NCI-H345 treated with DMSO at 0.1 percent for 48 hours (cell line): ENCODE results near the gene GRM4.
"Not testable (repeated sequence)": the region's sequence is repeated elsewhere in the genome, so short reads cannot be mapped to it uniquely, and the experiment has no call there.

Source experiments
- DNase-seq: peaks from one replicate; lab custom pipeline; 2025; ENCODE audit not compliant: unreplicated experiment; lab: John Stamatoyannopoulos, UW

The GRM4 gene

GRCh38 chr6:34047913-34048867 is 97.7 kb downstream of the GRM4 start:
- DNase-seq, result no peak

DNA sequence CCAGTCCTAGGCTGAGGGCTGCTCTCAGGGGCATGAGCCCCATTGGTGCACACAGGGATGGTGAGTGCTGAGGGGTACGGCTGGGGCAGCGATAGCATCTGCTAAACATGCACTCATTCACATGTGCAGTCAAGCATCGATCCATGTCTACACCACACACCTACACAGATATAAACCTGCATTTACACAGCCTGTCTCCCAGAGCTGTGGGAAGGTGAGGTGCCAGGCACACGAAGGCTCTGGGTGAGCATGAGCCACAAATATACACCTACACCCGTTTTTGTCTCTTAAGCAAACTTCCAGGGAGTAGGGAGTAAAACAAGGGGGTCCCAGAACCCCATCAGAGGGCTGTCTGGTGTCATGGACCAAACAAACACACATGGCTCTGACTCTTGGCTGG is 99.3 kb downstream of the GRM4 start:
- no peak for DNase-seq

GRCh38 chr6:34045771-34046170 is 100.1 kb downstream of the GRM4 start:
- no peak for DNase-seq

- DNase-seq, result no peak
Measured at GRCh38 chr6:34044945-34045595, 100.8 kb downstream of the GRM4 start.

DNA sequence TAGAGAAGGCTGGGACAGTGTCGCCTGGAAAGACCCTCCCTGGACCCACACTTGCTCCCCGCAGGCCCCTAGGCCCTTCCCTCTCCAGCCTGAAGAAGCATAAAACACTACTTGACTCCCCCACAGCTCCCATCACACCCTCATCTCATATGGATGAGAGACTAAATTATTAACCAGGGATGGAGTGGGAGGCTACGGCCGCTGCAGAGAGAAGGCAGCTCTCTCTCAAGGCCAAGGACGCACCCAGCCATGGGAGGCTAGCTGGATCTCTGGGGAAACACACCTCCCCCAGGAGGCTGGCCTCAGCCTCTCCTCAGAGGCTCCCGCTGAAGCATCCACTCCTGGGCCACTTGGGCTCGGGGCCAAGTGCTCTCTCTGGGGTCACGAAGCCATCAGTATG is 102.5 kb downstream of the GRM4 start:
- no peak for DNase-seq

DNA sequence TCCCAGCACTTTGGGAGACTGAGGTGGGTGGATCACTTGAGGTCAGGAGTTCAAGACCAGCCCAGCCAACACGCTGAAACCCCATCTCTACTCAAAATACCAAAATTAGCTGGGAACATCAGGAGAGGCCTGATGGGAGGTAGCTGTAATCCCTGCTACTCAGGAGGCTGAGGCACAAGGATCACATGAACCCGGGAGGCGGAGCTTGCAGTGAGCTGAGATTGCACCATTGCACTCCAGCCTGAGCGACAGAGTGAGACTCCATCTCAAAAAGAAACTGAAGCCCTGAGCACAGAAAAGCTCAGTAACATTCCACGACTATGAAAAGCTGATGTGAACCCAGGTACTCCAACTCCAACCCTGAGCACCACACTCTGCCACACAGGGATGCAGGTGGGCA is 103.9 kb downstream of the GRM4 start:
- DNase-seq, result not testable (repeated sequence)

GRCh38 chr6:34041385-34041784 is 104.5 kb downstream of the GRM4 start:
- DNase-seq, result no peak

- DNase-seq, result no peak
Measured at GRCh38 chr6:34039943-34040342, 105.9 kb downstream of the GRM4 start.

GRCh38 chr6:34037151-34037550 is 108.7 kb downstream of the GRM4 start:
- DNase-seq, result no peak

GRCh38 chr6:34036357-34037069 is 109.4 kb downstream of the GRM4 start:
- DNase-seq, result no peak

DNA sequence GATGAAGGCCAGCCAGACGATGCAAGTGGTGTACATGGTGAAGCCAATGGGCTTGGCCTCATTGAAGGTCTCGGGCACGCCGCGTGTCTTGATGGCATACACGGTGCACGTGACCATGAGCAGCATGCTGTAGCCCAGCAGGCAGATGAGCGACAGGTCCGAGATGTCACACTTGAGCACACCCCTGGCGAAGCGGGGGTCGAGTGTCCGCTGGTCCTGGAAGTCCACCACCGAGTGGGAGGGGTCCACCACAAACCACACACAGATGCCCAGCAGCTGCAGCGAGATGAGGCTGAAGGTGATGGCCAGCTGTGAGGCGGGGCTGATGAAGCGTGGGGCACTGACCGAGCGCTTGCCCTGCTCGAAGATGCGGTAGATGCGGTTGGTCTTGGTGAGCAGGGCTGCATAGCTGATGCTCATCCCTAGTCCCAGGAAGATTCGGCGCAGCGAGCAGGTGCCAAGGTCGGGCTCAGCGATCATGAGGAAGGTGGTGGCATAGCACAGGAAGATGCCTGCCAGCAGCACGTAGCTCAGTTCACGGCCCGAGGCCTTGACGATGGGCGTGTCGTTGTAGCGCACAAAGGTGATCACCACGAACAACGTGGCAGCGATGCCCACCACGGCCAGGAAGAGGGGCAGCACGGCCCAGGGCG is 110.1 kb downstream of the GRM4 start:
- DNase-seq, result no peak

DNA sequence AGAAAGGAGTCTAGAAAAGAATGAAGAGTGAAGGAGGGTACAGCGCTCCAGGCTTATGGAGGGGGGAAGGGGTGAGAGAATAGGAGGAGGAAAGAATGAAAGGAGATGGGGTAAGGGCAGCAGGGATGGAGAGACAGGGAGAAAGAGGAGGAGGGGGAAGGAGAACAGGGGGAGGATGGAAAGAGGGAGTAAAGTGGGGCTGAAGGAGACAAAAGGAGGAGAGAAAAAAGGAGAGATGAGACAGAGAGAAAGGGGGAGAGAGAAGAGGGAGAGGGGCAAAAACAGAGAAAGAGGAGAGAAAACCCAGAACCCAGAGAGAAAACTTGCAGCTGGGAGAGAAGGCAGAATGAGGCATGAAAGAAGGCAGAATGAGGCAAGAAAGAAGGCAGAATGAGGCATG is 110.7 kb downstream of the GRM4 start:
- DNase-seq, result no peak

- peak; percentile 50 for DNase-seq
Measured at GRCh38 chr6:34032856-34033255, 113.0 kb downstream of the GRM4 start.

DNA sequence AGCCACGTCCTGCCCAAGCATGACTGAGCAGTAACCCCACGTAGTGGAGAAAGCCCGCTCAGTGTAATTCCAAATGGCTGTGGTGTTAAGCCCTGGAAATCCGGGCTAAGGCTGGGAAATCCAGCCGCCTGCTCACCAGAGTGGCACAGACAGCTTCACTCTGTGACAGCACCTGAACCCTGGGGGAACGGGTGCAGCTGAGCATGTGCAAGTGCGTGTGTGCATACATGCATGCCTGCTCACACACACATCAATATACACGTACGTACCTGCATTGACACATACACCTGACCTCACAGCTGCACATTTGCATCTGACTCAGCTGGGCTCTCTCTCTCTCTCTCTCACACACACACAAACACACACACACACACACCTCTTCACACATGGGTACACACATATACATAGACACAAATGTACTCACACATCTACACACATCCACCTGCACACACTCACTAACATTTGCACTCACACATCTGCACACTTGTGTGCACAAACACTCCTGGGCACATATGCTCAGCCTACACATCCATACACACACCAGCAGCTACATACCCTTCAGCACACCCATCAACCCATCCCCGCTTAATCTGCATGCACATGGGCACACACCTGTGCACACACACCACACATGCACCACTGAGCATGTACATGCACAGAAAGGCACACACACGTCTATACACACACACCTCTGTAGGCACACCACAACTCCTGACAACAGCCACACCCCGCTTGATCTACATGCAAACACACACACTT is 114.1 kb downstream of the GRM4 start:
- DNase-seq, result no peak

GRCh38 chr6:34030831-34031624 is 114.9 kb downstream of the GRM4 start:
- peak; percentile 21 for DNase-seq

DNA sequence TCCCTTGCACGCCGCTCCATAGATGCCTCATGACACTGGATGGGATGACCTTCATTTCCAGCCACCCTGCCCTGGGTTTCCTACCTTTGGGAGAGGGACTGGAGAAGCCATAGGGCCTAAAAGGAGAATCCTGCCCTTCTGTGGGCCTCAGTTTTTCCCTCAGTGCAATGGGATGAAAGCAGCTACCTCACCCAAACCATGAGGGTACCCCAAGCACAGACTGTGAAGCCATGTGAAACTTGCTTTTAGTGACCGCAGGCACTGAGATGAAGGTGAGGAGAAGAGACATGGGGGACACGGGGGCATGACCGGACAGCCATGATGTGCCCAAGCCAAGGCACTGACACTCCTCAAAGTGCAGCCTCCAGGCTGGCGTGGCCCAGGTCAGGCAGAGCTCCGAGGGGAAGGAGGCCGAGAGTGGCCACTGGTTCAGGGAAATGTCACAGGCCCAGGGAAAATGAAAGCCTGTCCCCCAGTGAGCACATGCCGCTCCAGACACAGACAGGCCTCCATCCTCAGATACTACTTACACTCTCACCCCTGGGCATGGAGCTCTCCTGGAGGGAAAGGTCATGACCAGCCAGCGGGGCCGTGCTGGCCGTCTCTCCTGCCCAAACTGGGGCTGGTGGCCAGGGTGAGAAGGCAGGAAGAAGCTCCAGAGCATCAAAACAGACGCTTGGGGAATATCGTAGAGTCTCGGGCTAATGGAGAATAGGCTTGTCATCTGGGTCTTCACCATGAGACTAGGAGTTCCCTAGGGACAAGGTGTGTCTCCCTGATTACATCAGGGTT is 116.2 kb downstream of the GRM4 start:
- DNase-seq, result no peak

DNA sequence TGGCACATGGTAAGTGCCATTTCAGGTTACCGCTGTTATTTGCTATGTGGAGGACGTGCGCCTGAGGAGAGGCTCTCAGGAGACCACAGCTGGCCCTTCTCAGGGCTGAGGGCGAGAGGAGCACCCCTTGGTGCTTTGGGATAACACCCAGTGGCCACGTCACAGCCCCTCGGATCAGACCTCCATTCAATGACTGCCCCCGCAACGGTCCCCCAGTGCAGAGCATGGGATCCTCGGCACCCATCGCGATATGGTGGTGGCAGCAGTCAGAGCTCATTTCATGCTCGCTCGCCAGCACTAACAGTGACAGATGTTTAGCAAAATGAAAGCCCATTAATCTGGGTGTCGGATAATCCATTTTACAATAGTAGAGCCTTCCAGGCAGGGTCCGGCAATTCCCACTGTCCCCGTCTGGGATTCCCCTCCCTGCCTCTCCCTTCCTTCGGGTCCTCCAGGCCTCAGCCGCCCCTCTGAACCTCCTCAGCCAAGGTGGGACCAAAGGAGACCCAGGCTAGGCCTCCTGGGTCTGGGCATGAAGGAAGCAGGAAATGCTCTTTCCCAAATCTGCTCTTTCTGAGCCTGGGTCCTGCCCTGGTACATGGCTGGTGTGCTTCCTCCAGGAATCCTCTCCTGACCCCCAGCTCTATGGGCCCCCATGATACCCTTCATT is 117.1 kb downstream of the GRM4 start:
- no peak for DNase-seq

- no peak for DNase-seq
Measured at GRCh38 chr6:34027939-34028441, 117.9 kb downstream of the GRM4 start.
